Activated CD4-positive, alpha-beta T cell treated with anti-CD3 and anti-CD28 coated beads, Interleukin-2, amount 10 ng/mL, durations not matched to agents 24 days and 14 days (primary cell): ENCODE measurements around the gene CAMSAP1. TPM values are rescaled to one million over a fixed set of nuclear protein-coding genes. Genes with fewer than 3 reads are reported as not detected.

Source experiments
- DNase-seq: peaks from one replicate; pipeline ENCODE4 v3.0.0; 2022
- H3K27ac Mint-ChIP-seq: one replicate; pipeline ENCODE4 v1.8.0; 2022; ENCODE audit warnings: mild to moderate bottlenecking, mixed read lengths
- H3K27me3 Mint-ChIP-seq: one replicate; pipeline ENCODE4 v1.8.0; 2022; ENCODE audit warnings: mixed read lengths
- H3K36me3 Mint-ChIP-seq: one replicate; pipeline ENCODE4 v1.8.0; 2022; ENCODE audit warnings: low read depth, mild to moderate bottlenecking, mixed read lengths
- H3K4me1 Mint-ChIP-seq: one replicate; pipeline ENCODE4 v1.8.0; 2021; ENCODE audit warnings: mixed read lengths
- H3K4me3 Mint-ChIP-seq: one replicate; pipeline ENCODE4 v1.8.0; 2022; ENCODE audit warnings: mild to moderate bottlenecking, moderate library complexity, mixed read lengths
- H3K9me3 Mint-ChIP-seq: one replicate; pipeline ENCODE4 v1.8.0; 2021; ENCODE audit warnings: mixed read lengths
- intact Hi-C: fragments of 100-400 bp; cut with micrococcal nuclease; formaldehyde crosslinking; loops from one replicate; pipeline ENCODE4 v1.15.1; 2023
- total RNA-seq: library from RNA; stranded (reverse); gene quantifications from 2 replicates; pipeline ENCODE4 v1.2.3, GENCODE V29; 2022

The CAMSAP1 gene
- total RNA-seq, 1 donor from 2014 or later: 49.9 TPM

DNA sequence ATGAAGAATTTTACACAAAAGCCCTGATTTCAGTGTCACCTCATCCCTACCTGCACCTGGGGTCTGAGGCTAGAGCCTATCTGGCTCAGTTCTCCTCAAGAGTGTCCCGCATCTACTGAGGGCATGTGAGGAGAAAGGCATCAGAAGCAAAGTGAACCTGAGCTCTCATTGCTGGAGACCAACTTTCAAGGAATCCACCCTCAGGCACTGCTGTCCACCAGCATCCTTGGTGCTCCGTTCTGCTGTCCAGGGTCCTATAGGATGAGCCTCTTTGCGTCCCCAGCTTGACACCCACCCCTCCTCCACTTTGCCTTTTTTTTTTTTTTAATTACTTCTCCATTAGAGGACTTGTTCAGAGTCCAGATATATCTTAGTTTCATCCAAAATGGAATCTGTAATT lies 49.5 kb downstream of the CAMSAP1 start:
- intact Hi-C loops: no loop called here
- Mint-ChIP-seq H3K4me1 (peaks cover 6% of the 10 kb centered on the region), H3K27me3 (no peaks in the 10 kb centered on the region), H3K36me3 (peaks cover 22% of the 10 kb centered on the region), H3K9me3 (no peaks in the 10 kb centered on the region), H3K27ac (no peak overlapping the region), H3K4me3 (no peak overlapping the region)
- no peak for DNase-seq

DNA sequence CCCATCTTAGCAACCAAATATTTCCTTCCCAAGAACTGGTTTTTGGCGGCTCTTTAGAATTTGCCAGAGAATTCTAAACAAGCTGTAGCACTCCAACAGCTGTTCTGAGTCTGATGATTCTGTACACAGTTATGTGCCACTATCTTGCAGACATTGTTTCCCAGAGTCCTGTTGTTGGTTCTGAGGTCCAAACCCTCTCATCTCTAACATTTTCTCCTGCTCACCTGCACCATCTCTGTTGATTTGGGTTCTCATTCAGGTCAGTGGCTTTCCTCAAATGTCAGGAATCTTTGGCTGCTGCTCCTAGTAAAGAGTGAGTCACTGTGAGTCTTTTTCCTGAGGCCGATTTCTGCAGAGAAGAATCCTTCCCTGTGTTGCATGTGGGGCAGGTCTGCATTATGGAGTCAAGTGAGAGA lies 50.0 kb downstream of the CAMSAP1 start:
- intact Hi-C loops: no loop called here
- Mint-ChIP-seq H3K4me1 (peaks cover 6% of the 10 kb centered on the region), H3K27me3 (no peaks in the 10 kb centered on the region), H3K36me3 (peaks cover 22% of the 10 kb centered on the region), H3K27ac (no peak overlapping the region), H3K4me3 (no peak overlapping the region), H3K9me3 (no peaks in the 10 kb centered on the region)
- DNase-seq: no peak

DNA sequence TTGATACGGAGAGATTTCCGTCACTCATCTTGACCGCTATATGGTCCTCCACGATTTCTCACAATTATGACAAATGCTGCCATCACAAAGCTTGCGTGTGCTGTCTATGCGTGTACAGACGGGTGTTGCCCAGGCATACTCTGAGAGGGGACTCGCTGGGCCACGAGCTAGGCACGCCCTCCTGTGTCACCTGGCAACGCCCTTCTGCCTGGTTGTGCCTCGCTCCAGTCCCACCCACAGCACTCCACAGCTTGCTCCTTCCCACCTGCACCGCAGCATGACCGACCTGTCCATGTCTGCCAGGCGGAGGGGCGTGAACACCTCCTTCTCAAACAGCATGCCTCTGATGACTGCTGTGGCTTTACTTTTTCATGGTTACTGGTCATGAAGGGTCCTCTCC lies 55.6 kb downstream of the CAMSAP1 start:
- no peaks in the 10 kb centered on the region for H3K27me3 Mint-ChIP-seq
- no peaks in the 10 kb centered on the region for H3K9me3 Mint-ChIP-seq
- peaks cover 9% of the 10 kb centered on the region for H3K4me1 Mint-ChIP-seq
- intact Hi-C loops: no loop called here
- H3K36me3 Mint-ChIP-seq: peaks cover 16% of the 10 kb centered on the region
- H3K27ac Mint-ChIP-seq: no peak overlapping the region
- DNase-seq: no peak
- no peak overlapping the region for H3K4me3 Mint-ChIP-seq

DNA sequence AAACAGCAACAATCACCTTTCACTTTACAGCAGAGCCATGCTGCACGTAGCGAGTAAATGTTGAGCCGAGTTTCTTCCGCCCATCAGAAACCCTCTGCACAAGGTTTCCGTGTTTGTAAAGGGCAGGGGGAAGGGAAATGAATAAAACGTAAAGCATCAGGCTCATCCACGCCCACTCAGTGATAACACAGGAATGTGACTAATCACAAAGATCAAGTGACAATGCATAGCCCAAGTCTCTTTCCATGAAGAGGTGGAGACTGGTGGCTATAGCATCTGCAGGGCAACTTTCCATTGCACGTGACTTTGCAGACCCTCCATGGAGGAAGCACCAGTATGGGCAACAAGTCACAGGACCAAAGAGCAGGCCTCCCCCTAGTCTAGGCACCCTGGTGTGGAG lies 56.6 kb downstream of the CAMSAP1 start:
- H3K36me3 Mint-ChIP-seq: peaks cover 18% of the 10 kb centered on the region
- peaks cover under 1% of the 10 kb centered on the region for H3K9me3 Mint-ChIP-seq
- DNase-seq: no peak
- H3K27ac Mint-ChIP-seq: no peak overlapping the region
- intact Hi-C loops: no loop called here
- H3K27me3 Mint-ChIP-seq: no peaks in the 10 kb centered on the region
- no peak overlapping the region for H3K4me3 Mint-ChIP-seq
- peaks cover 9% of the 10 kb centered on the region for H3K4me1 Mint-ChIP-seq

DNA sequence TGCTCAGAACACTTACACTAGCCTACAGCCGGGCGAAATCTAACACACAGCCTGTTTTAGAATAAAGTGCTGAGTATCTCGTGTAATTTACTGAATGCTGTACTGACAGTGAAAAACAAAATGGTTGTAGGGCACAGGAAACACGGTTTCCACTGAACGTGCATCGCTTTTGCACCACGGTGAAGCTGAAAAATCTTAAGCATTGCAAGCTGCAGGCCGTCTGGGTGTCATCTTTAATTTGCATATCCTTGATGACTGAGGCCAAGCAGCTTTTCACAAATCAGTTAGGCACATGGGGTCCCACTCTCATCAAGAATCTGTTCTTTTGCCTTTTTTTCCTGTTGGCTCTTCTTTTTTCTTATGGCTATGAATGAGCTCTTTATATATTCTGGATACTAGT lies 58.2 kb downstream of the CAMSAP1 start:
- H3K36me3 Mint-ChIP-seq: peaks cover 33% of the 10 kb centered on the region
- intact Hi-C loops: no loop called here

DNA sequence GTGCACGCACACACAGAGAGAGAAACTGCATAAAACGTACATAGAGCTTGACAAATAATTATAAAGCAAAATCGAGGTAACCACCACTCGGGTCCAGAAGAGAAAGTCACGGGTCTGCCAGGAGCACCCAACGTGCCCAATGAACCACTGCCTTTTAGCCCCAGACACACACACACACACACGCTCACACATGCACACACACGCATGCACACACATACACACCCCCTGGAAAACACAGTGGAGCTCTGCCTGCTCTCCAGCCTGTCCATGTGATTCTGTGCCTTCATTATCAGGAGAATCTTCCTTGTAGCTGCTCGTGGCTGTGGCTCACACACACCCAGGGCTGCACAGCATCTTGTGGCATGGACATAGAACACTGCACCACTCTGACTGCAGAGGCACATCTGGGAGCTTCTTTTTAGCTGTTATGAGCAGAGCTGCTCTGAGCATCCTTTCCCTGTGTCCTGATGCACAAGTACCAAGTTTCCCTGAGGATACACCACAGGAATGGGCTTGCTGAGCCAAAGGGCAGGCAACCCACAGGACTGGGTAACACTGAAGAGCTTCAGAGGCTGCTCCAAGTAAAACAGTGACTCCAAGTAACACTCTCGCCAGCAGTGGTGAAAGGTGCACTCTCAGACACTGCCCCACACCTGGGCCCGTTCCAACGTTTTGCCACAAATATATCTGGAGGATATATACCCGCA lies 58.9 kb downstream of the CAMSAP1 start:
- Mint-ChIP-seq H3K27ac (no peak overlapping the region), H3K27me3 (no peaks in the 10 kb centered on the region), H3K36me3 (peaks cover 38% of the 10 kb centered on the region), H3K4me1 (peaks cover 9% of the 10 kb centered on the region), H3K4me3 (no peak overlapping the region), H3K9me3 (peaks cover 18% of the 10 kb centered on the region)
- intact Hi-C loops: no loop called here
- DNase-seq: no peak

More for the DNA sequence above, 58.2 kb downstream of the CAMSAP1 start:
- DNase-seq: no peak
- H3K4me1 Mint-ChIP-seq: peaks cover 9% of the 10 kb centered on the region
- H3K27me3 Mint-ChIP-seq: no peaks in the 10 kb centered on the region
- peaks cover 14% of the 10 kb centered on the region for H3K9me3 Mint-ChIP-seq
- no peak overlapping the region for H3K4me3 Mint-ChIP-seq
- H3K27ac Mint-ChIP-seq: no peak overlapping the region

DNA sequence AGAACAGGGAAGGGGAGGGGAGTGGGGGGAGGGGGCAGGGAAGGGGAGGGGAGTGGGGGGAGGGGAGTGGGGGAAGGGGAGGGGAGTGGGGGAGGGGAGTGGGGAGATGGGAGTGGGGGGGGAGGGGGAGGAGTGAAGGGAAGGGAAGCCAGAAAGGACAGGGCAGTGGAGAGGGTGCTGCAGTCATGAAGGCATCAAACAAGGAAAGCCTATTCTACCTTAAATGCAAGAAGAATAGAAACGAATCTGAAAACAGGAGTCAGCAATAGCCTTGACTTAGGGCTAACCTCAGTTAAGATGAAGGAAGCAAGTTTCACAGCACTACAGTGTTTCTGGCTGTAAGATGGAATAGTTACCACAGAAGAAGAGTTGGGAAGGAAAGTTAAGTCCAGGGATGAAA lies 59.5 kb downstream of the CAMSAP1 start:
- Mint-ChIP-seq H3K36me3 (peaks cover 42% of the 10 kb centered on the region), H3K9me3 (peaks cover 18% of the 10 kb centered on the region), H3K27ac (no peak overlapping the region), H3K4me1 (peaks cover 9% of the 10 kb centered on the region), H3K4me3 (no peak overlapping the region), H3K27me3 (no peaks in the 10 kb centered on the region)
- DNase-seq: no peak
- intact Hi-C loops: no loop called here

DNA sequence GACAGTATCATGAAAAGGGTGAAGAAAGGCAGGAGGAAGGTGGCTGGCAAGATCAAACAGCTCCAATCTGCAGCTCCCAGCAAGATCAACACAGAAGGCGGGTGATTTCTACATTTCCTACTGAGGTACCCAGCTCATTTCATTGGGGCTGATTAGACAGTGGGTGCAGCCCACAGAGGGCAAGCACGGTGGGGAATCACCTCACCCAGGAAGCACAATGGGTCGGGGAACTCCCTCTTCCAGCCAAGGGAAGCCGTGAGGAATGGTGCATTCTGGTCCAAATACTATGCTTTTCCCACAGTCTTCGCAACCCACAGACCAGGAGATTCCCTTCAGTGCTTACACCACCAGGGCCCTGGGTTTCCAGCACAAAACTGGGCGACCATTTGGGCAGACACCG lies 66.8 kb downstream of the CAMSAP1 start:
- Mint-ChIP-seq H3K4me1 (no peaks in the 10 kb centered on the region), H3K4me3 (no peak overlapping the region), H3K27me3 (no peaks in the 10 kb centered on the region), H3K36me3 (peaks cover 27% of the 10 kb centered on the region), H3K9me3 (peaks cover 16% of the 10 kb centered on the region), H3K27ac (no peak overlapping the region)
- DNase-seq: no peak
- intact Hi-C loops: no loop called here

DNA sequence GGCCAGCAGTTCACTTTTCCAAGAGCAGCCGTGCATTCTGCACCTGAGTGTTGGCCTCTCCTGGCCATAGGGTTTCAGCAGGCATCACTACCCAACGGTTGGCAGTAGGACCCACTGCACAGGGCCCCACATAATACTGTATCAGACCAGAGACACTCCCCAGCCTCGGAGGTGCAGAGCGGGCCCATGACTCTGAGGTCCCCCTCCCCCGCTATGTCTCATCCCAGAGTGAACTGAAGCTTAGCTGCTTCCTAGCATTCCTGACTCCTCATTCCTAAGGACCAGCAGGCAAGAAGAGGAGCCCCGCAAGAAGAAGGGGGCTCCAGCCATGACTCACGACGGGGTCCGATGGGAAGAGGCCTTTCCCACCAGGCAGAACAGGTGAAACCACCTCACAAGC lies 67.2 kb downstream of the CAMSAP1 start:
- intact Hi-C loops: no loop called here
- DNase-seq: no peak
- Mint-ChIP-seq H3K27ac (no peak overlapping the region), H3K27me3 (no peaks in the 10 kb centered on the region), H3K9me3 (peaks cover 11% of the 10 kb centered on the region), H3K4me1 (no peaks in the 10 kb centered on the region), H3K36me3 (peaks cover 23% of the 10 kb centered on the region), H3K4me3 (no peak overlapping the region)

DNA sequence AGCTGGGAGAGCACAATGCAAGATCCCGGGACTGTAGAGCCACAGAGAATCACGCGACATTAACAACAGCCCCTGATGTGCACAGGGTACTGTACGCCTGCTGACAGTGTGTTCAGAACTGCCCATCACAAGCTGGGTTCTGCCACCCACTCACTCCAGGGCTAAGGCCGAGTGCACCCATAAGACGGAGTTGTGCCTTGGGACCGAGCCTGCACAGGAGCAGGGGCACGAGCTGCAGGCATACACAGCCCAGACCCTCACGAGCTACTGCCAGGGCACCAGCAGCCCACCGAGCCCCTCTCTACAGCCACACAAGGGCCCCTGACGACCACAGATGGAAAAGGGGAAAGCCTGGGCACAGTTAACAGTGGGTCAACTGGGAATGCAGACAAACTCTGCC lies 67.8 kb downstream of the CAMSAP1 start:
- no peaks in the 10 kb centered on the region for H3K27me3 Mint-ChIP-seq
- intact Hi-C loops: no loop called here
- H3K27ac Mint-ChIP-seq: no peak overlapping the region
- DNase-seq: no peak
- H3K9me3 Mint-ChIP-seq: peaks cover 8% of the 10 kb centered on the region
- no peak overlapping the region for H3K4me3 Mint-ChIP-seq
- H3K36me3 Mint-ChIP-seq: peaks cover 17% of the 10 kb centered on the region
- H3K4me1 Mint-ChIP-seq: no peaks in the 10 kb centered on the region

DNA sequence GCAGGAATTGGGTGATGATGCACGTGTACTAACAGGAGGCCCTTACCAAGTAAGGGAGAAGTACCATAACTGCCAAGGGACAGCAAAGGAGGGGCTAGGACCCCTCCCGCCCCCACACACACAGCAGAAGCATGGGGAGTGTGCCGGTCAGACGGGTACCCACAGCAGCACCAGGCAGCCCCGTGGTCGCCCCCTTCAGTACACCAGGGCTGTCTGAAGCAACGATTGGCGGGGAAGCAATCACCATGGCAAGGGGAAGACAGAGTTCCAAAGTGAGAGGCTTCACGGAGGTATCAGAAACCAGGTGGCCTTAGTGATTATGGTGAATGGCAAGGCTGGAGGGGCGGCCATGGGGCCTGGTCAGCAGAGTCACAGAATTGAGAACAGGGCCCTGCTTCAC lies 72.2 kb downstream of the CAMSAP1 start:
- DNase-seq: no peak
- H3K36me3 Mint-ChIP-seq: peaks cover 3% of the 10 kb centered on the region
- H3K27ac Mint-ChIP-seq: no peak overlapping the region
- H3K9me3 Mint-ChIP-seq: no peaks in the 10 kb centered on the region
- intact Hi-C loops: no loop called here
- H3K4me1 Mint-ChIP-seq: peaks cover 3% of the 10 kb centered on the region
- H3K27me3 Mint-ChIP-seq: no peaks in the 10 kb centered on the region
- H3K4me3 Mint-ChIP-seq: no peak overlapping the region

DNA sequence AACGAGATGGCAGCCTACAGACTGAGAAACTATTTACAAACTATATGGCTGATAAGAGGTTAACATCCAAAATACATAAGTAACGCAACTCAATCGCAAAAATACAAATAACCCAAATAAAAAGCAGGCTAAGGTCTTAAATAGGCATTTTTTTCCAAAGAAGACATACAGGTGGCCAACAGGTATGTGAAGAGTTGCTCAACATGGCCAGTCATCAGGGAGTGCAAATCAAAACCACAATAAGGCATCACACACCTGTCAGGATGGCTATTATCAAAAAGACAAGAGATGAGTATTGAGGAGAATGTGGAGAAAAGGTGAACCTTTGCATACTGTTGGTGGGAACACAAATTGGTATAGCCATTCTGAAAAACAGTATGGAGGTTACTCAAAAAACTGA lies 73.5 kb downstream of the CAMSAP1 start:
- Mint-ChIP-seq H3K9me3 (peaks cover 4% of the 10 kb centered on the region), H3K4me3 (no peak overlapping the region)
- DNase-seq: no peak

DNA sequence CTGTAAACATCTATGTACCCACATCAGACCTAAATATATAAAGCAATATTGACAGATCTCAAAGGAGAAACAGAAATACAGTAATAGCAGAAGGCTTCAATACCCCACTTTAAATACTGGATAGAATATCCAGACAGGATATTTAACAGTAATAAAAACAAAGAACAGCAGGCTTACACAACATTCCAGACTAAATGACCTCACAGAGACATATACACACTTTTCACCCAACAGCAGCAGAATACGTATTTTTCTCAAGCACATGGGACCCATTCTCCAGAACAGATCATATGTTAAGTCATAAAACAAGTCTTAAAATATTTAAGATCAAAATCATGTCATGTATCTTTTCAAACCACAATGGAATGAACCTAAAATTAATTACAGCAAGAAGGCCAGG lies 76.8 kb downstream of the CAMSAP1 start:
- Mint-ChIP-seq H3K27me3 (no peaks in the 10 kb centered on the region), H3K4me1 (peaks cover 4% of the 10 kb centered on the region), H3K36me3 (peaks cover 23% of the 10 kb centered on the region), H3K27ac (no peak overlapping the region), H3K9me3 (peaks cover 12% of the 10 kb centered on the region), H3K4me3 (no peak overlapping the region)
- no peak for DNase-seq
- intact Hi-C loops: no loop called here

More for the DNA sequence above, 73.5 kb downstream of the CAMSAP1 start:
- intact Hi-C loops: no loop called here
- peaks cover 3% of the 10 kb centered on the region for H3K4me1 Mint-ChIP-seq
- H3K36me3 Mint-ChIP-seq: peaks cover 9% of the 10 kb centered on the region
- no peak overlapping the region for H3K27ac Mint-ChIP-seq
- no peaks in the 10 kb centered on the region for H3K27me3 Mint-ChIP-seq

DNA sequence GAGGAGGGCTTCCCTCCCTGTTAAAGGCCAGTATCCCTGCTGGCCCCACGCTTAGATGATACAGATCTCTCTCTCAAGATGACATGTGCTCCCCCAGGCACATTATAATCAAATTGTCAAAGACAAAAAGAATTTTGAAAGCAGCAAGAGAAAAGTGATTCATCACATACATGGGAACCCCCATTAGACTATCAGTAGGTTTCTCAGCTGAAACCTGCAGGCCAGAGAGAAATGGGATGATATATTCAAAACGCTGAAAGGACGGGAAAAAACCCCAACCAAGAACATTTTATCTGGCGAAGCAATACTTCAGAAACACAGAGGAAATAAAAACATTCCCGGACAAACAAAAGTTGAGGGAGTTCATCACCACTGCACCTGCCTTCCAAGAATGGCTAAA lies 78.7 kb downstream of the CAMSAP1 start:
- no peak for DNase-seq
- Mint-ChIP-seq H3K4me1 (peaks cover 6% of the 10 kb centered on the region), H3K27me3 (no peaks in the 10 kb centered on the region), H3K4me3 (no peak overlapping the region), H3K27ac (no peak overlapping the region), H3K9me3 (peaks cover 12% of the 10 kb centered on the region), H3K36me3 (peaks cover 28% of the 10 kb centered on the region)
- intact Hi-C loops: no loop called here
